SK-N-SH (cell line): ENCODE measurements around the gene C1QTNF9. TPM values are rescaled to one million over a fixed set of nuclear protein-coding genes. Genes with fewer than 3 reads are reported as not detected.

Source experiments
- CTCF ChIA-PET: fragments of 300-600, 350-600 bp; formaldehyde crosslinking; extraction: SDS; loops from one replicate; lab custom pipeline; 2021; lab: Yijun Ruan, JAX
- POLR2A ChIA-PET: fragments of 350-600 bp; sonication (Branson Sonifier 250); formaldehyde crosslinking; extraction: SDS; loops from one replicate; lab custom pipeline; 2020; ENCODE audit warnings: antibody characterized with exemption, inconsistent platforms; lab: Yijun Ruan, JAX
- DNase-seq: peaks from one replicate; pipeline ENCODE4 v3.0.0; 2012
- H2AFZ ChIP-seq: fragments of 200-600 bp; sonication (generic); 2 replicates; pipeline ENCODE4 v1.8.1; 2016; ENCODE audit warnings: antibody characterized with exemption, mild to moderate bottlenecking, low read depth
- H3F3A ChIP-seq: fragments of 200-600 bp; sonication (generic); replicated peaks from 2 replicates; pipeline ENCODE3; 2016; ENCODE audit warnings: antibody characterized with exemption, mild to moderate bottlenecking; ENCODE audit not compliant: insufficient read depth
- H3K27ac ChIP-seq, 2 experiments: fragments of 200-500 bp in 1 of 2; fragments of 200-600 bp in 1 of 2; sonication (Bioruptor generic) in 1 of 2; sonication (generic), shearing (Covaris generic) in 1 of 2; 2 replicates each; pipeline versions ENCODE4 v1.5.1 to v1.6.1; 2014 to 2016; ENCODE audit warnings: low read depth in 2 of 2, inconsistent platforms in 1 of 2, low read length in 1 of 2, mild to moderate bottlenecking in 1 of 2, mixed read lengths in 1 of 2
- H3K27me3 ChIP-seq: fragments of 200-600 bp; sonication (generic), shearing (Covaris generic); 2 replicates; pipeline ENCODE4 v1.6.1; 2016; ENCODE audit warnings: mixed run types; ENCODE audit not compliant: insufficient read depth
- H3K36me3 ChIP-seq, 2 experiments: fragments of 200-500 bp in 1 of 2; fragments of 200-600 bp in 1 of 2; sonication (Bioruptor generic) in 1 of 2; sonication (generic) in 1 of 2; replicated peaks in 1 of 2; 2 replicates each; pipeline versions ENCODE3 to v1.5.1; 2014 to 2016; ENCODE audit warnings: low read length in 1 of 2, mild to moderate bottlenecking in 1 of 2; ENCODE audit not compliant: insufficient read depth in 2 of 2, control insufficient read depth in 1 of 2
- H3K4me1 ChIP-seq, 2 experiments: fragments of 200-500 bp in 1 of 2; fragments of 200-600 bp in 1 of 2; sonication (Bioruptor generic) in 1 of 2; sonication (generic), shearing (Covaris generic) in 1 of 2; 2 replicates each; pipeline versions ENCODE4 v1.5.1 to v1.6.1; 2014 to 2016; ENCODE audit warnings: low read depth in 1 of 2, low read length in 1 of 2, mixed run types in 1 of 2; ENCODE audit not compliant: insufficient read depth in 2 of 2, control insufficient read depth in 1 of 2
- H3K4me2 ChIP-seq: fragments of 200-600 bp; sonication (generic), shearing (Covaris generic); 2 replicates; pipeline ENCODE4 v1.6.1; 2017; ENCODE audit warnings: mixed run types
- H3K4me3 ChIP-seq, 2 experiments: fragments of 200-500 bp in 1 of 2; fragments of 200-600 bp in 1 of 2; sonication (Bioruptor generic) in 1 of 2; sonication (generic), shearing (Covaris generic) in 1 of 2; 2 replicates each; pipeline versions ENCODE4 v1.5.1 to v1.8.1; 2014 to 2016; ENCODE audit warnings: low read depth in 2 of 2, inconsistent platforms in 1 of 2, low read length in 1 of 2, mild to moderate bottlenecking in 1 of 2, mixed read lengths in 1 of 2, moderate library complexity in 1 of 2
- H3K79me2 ChIP-seq: fragments of 200-600 bp; sonication (generic); 2 replicates; pipeline ENCODE4 v1.8.1; 2017; ENCODE audit warnings: mild to moderate bottlenecking; ENCODE audit not compliant: insufficient read depth
- H3K9ac ChIP-seq: fragments of 200-600 bp; sonication (generic); 2 replicates; pipeline ENCODE4 v1.6.1; 2017; ENCODE audit warnings: mixed run types
- H3K9me2 ChIP-seq: fragments of 200-600 bp; sonication (generic); 2 replicates; pipeline ENCODE4 v1.6.1; 2017; ENCODE audit warnings: mixed run types
- H3K9me3 ChIP-seq: fragments of 200-600 bp; sonication (generic); 2 replicates; pipeline ENCODE4 v1.6.1; 2017; ENCODE audit warnings: mixed run types, mild to moderate bottlenecking, moderate library complexity
- H4K20me1 ChIP-seq: fragments of 200-600 bp; sonication (generic); 2 replicates; pipeline ENCODE4 v1.6.1; 2017; ENCODE audit warnings: mild to moderate bottlenecking, mixed run types; ENCODE audit not compliant: insufficient read depth
- CHD2 ChIP-seq: fragments of 150-350 bp; IDR thresholded peaks from 2 replicates; pipeline ENCODE4 v1.6.1; 2018; ENCODE audit warnings: low read length; ENCODE audit not compliant: partially characterized antibody
- CTCF ChIP-seq: fragments of 200-600 bp; sonication (generic); IDR thresholded peaks from 2 replicates; pipeline ENCODE4 v1.6.1; 2017; ENCODE audit warnings: antibody characterized with exemption, mild to moderate bottlenecking, moderate library complexity
- EP300 ChIP-seq, 2 experiments: IDR thresholded peaks; 2 replicates each; pipeline versions ENCODE4 v1.4.0 to v1.6.1; 2012; ENCODE audit warnings: borderline replicate concordance in 1 of 2, low read depth in 1 of 2, low read length in 1 of 2
- EZH2phosphoT487 ChIP-seq: fragments of 200-600 bp; sonication (generic); IDR thresholded peaks from 2 replicates; pipeline ENCODE4 v1.6.1; 2017; ENCODE audit warnings: low read depth, mixed run types, mild to moderate bottlenecking, antibody characterized with exemption, moderate library complexity, borderline replicate concordance
- FOXJ3 ChIP-seq: sonication (generic); formaldehyde crosslinking; IDR thresholded peaks from 2 replicates; pipeline ENCODE4 v1.5.1; 2020; ENCODE audit warnings: mild to moderate bottlenecking, missing genetic modification reagents
- GATA2 ChIP-seq: sonication (generic); formaldehyde crosslinking; IDR thresholded peaks from 2 replicates; pipeline ENCODE4 v1.5.0; 2020; ENCODE audit warnings: mild to moderate bottlenecking, missing genetic modification reagents
- JUND ChIP-seq: IDR thresholded peaks from 2 replicates; pipeline ENCODE4 v1.4.0; 2012
- NFIC ChIP-seq: IDR thresholded peaks from 2 replicates; pipeline ENCODE4 v1.4.0; 2012; ENCODE audit warnings: borderline replicate concordance
- RAD21 ChIP-seq: IDR thresholded peaks from 2 replicates; pipeline ENCODE4 v1.6.1; 2012; ENCODE audit warnings: mild to moderate bottlenecking, low read length
- RFX5 ChIP-seq: IDR thresholded peaks from 2 replicates; pipeline ENCODE4 v1.6.1; 2012; ENCODE audit warnings: mild to moderate bottlenecking, improper control_type of control experiment, low read length
- SIN3A ChIP-seq: IDR thresholded peaks from 2 replicates; pipeline ENCODE4 v1.6.1; 2012; ENCODE audit warnings: low read depth, mild to moderate bottlenecking, low read length, moderate library complexity, borderline replicate concordance
- TAF1 ChIP-seq: IDR thresholded peaks from 2 replicates; pipeline ENCODE4 v1.6.1; 2012; ENCODE audit warnings: low read depth, mild to moderate bottlenecking, low read length, moderate library complexity, borderline replicate concordance
- USF1 ChIP-seq: IDR thresholded peaks from 2 replicates; pipeline ENCODE4 v1.4.0; 2012; ENCODE audit warnings: low read depth, borderline replicate concordance
- YY1 ChIP-seq: IDR thresholded peaks from 2 replicates; pipeline ENCODE4 v1.4.0; 2012; ENCODE audit warnings: low read depth, mild to moderate bottlenecking
- ZBTB33 ChIP-seq: IDR thresholded peaks from 2 replicates; pipeline ENCODE4 v1.4.0; 2012; ENCODE audit warnings: low read depth, borderline replicate concordance
- WGBS: methylation state at CpG from one replicate; pipeline ENCODE4 v1.1.6; 2017; ENCODE audit warnings: low lambda C conversion rate; 5-methylcytosine and 5-hydroxymethylcytosine counted together
- polyA plus RNA-seq, 3 experiments: library from polyadenylated mRNA; depleted of rRNA; stranded (reverse); fragments of >200 nt; gene quantifications; 2 replicates each; pipeline ENCODE4 v1.2.3, GENCODE V29; 2012

The C1QTNF9 gene
- polyA plus RNA-seq, 1 of the 3 experiments (the other 2 are of a cell fraction): not detected

GRCh38 chr13:24284889-24285565, 24.4 kb upstream of the C1QTNF9 start:
- no peak overlapping the region for H3K4me2 ChIP-seq
- H2AFZ ChIP-seq: no peak overlapping the region
- H3K9me2 ChIP-seq: no peaks in the 10 kb centered on the region
- no peaks in the 10 kb centered on the region for H4K20me1 ChIP-seq
- no peaks in the 10 kb centered on the region for H3K9me3 ChIP-seq
- no peaks in the 10 kb centered on the region for H3K27me3 ChIP-seq
- no peak overlapping the region for H3K4me3 ChIP-seq
- no peaks in the 10 kb centered on the region for H3K79me2 ChIP-seq
- ChIA-PET CTCF (interaction anchor here (0.9 to 1.6 kb wide), 3 partner anchors 12 to 54 kb away, joined by 3 to 4 read pairs (median 3); no protein-coding TSS in a partner anchor), POLR2A (no interaction called here)
- peaks cover 0 to 7% of the 10 kb centered on the region in 2 experiments for H3K36me3 ChIP-seq
- no peak for TF ChIP-seq RFX5
- TF ChIP-seq RAD21: no peak
- TF ChIP-seq EZH2phosphoT487: no peak
- no peak for TF ChIP-seq CHD2
- no peak for TF ChIP-seq FOXJ3 (CRISPR knock-in tag)
- TF ChIP-seq USF1: no peak
- no peak for TF ChIP-seq EP300 (IDR thresholded peaks at IDR 0.05; ENCODE audit: borderline replicate concordance in 1 of 2, low read depth in 1 of 2, low read length in 1 of 2)
- no peak for TF ChIP-seq ZBTB33
- TF ChIP-seq TAF1: no peak
- TF ChIP-seq NFIC: no peak
- TF ChIP-seq SIN3A: no peak
- no peak for TF ChIP-seq GATA2 (CRISPR knock-in tag)
- TF ChIP-seq JUND: no peak
- 89% methylated on average over 10 of the region's 10 CpGs for whole genome bisulfite sequencing
- no peak overlapping the region for H3K27ac ChIP-seq
- no peaks in the 10 kb centered on the region for H3F3A ChIP-seq
- peaks cover 0 to 18% of the 10 kb centered on the region in 2 experiments; a peak in 3 of 4 replicates for H3K4me1 ChIP-seq
- H3K9ac ChIP-seq: no peak overlapping the region
- DNase-seq: no peak

GRCh38 chr13:24286624-24287023, 22.8 kb upstream of the C1QTNF9 start:
- Histone ChIP-seq H2AFZ (no peak overlapping the region), H3K27ac (no peak overlapping the region), H3K9me3 (no peaks in the 10 kb centered on the region), H3K9me2 (no peaks in the 10 kb centered on the region), H3F3A (no peaks in the 10 kb centered on the region), H3K4me2 (no peak overlapping the region), H3K4me1 (peaks cover 0 to 17% of the 10 kb centered on the region in 2 experiments; a peak in 3 of 4 replicates), H3K27me3 (no peaks in the 10 kb centered on the region), H3K4me3 (no peak overlapping the region), H3K9ac (no peak overlapping the region), H4K20me1 (no peaks in the 10 kb centered on the region)
- CTCF ChIA-PET: no interaction called here
- no peak for DNase-seq
- WGBS: 88% methylated on average over 9 of the region's 11 CpGs
- TF ChIP-seq ZBTB33 (no peak), CTCF (no peak), YY1 (no peak), RAD21 (no peak), RFX5 (no peak)
- TF ChIP-seq, all 33 proteins: peak for 0
- H3K36me3 ChIP-seq: peaks cover 3 to 7% of the 10 kb centered on the region in 2 experiments
- no peaks in the 10 kb centered on the region for H3K79me2 ChIP-seq
- POLR2A ChIA-PET: no interaction called here
